ENCODE data around the gene IGIP. TPM values are rescaled to one million over a fixed set of nuclear protein-coding genes. Genes with fewer than 3 reads are reported as not detected.

IGIP gene
- total RNA-seq, 1 experiment from 2014 or later, result 2.5 TPM

DNA sequence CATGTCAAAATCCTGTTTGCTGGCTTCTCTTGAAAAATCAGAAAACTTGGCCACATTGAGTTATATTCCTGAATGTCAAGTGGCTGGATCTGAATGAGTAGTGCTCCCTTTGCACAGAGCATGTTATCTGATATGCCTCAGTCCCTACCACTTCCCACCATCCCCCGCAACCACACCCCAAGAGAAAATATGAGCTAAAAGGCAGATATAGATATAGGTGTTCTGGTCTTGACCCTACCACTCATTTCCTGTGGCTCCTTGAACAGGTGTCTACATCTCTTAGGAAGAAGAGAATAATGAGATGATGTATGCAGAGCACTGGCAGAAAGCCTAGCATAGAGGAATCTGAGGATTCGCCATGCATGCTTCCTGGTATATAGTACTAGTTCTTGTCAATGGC, 42.6 kb downstream of the IGIP start:
- POLR2A ChIA-PET (ENCODE audit: low non-redundant PET), result no interaction called here
- no peak overlapping the region for H3K4me3 ChIP-seq (ENCODE audit: low read depth, low read length, poor library complexity, severe bottlenecking)
- no peaks in the 10 kb centered on the region for H3K4me1 ChIP-seq (ENCODE audit: insufficient read depth, low read length, poor library complexity, severe bottlenecking)
- CTCF ChIA-PET, result no interaction called here
- intact Hi-C loops (cut with micrococcal nuclease; ENCODE audit: unreplicated experiment), result no loop called here
- no peaks in the 10 kb centered on the region for H3K9me3 ChIP-seq (ENCODE audit: low read depth, low read length, poor library complexity, severe bottlenecking)
- TF ChIP-seq, protein P1, sequence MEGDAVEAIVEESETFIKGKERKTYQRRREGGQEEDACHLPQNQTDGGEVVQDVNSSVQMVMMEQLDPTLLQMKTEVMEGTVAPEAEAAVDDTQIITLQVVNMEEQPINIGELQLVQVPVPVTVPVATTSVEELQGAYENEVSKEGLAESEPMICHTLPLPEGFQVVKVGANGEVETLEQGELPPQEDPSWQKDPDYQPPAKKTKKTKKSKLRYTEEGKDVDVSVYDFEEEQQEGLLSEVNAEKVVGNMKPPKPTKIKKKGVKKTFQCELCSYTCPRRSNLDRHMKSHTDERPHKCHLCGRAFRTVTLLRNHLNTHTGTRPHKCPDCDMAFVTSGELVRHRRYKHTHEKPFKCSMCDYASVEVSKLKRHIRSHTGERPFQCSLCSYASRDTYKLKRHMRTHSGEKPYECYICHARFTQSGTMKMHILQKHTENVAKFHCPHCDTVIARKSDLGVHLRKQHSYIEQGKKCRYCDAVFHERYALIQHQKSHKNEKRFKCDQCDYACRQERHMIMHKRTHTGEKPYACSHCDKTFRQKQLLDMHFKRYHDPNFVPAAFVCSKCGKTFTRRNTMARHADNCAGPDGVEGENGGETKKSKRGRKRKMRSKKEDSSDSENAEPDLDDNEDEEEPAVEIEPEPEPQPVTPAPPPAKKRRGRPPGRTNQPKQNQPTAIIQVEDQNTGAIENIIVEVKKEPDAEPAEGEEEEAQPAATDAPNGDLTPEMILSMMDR (conservative IDR thresholded peaks at IDR 0.05; ENCODE audit: low read depth, low read length), result no peak
- no peak for TF ChIP-seq EZH2 (IDR thresholded peaks at IDR 0.05; ENCODE audit: borderline replicate concordance, low read depth, low read length, poor library complexity, severe bottlenecking)
- no peak for DNase-seq (ENCODE audit: low spot score)
- no peaks in the 10 kb centered on the region for H3K27me3 ChIP-seq (replicated peaks; ENCODE audit: insufficient read depth, low read depth, low read length, poor library complexity)
- H3K36me3 ChIP-seq (ENCODE audit: insufficient read depth, low read length, poor library complexity, severe bottlenecking), result no peaks in the 10 kb centered on the region
- H3K27ac ChIP-seq (ENCODE audit: low read depth, low read length, poor library complexity, severe bottlenecking), result no peak overlapping the region
- BruUV-seq (replicated peaks), result no TSS peak

DNA sequence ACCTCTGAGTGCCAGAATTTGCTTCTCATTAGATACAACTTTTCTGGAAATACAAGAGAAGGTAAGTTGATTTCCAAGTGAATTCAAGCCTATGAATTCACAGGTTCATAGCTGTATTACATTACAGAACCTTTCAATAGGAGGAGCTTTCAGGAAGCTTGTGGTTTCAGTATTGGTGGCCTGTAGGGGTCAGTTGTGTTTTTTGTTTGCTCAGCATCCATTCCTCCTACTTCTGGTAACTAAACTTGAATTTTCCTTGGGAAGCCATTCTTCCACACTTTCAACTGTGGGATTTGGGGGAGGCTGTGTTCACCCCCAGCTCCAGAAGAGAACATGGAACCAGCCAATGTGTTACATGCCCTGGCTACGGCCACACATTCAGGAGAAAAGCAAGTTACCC, 43.7 kb downstream of the IGIP start:
- no peak for DNase-seq (ENCODE audit: low spot score)
- H3K36me3 ChIP-seq (ENCODE audit: insufficient read depth, low read length, poor library complexity, severe bottlenecking), result no peaks in the 10 kb centered on the region
- no peak overlapping the region for H3K27ac ChIP-seq (ENCODE audit: low read depth, low read length, poor library complexity, severe bottlenecking)
- ChIA-PET POLR2A (ENCODE audit: low non-redundant PET) (no interaction called here), CTCF (interaction anchor here (0.6 kb wide), 1 partner anchor 160 kb away, joined by 6 read pairs; no protein-coding TSS in a partner anchor)
- no peaks in the 10 kb centered on the region for H3K27me3 ChIP-seq (replicated peaks; ENCODE audit: insufficient read depth, low read depth, low read length, poor library complexity)
- no TSS peak for BruUV-seq (replicated peaks)
- H3K4me3 ChIP-seq (ENCODE audit: low read depth, low read length, poor library complexity, severe bottlenecking), result no peak overlapping the region
- H3K9me3 ChIP-seq (ENCODE audit: low read depth, low read length, poor library complexity, severe bottlenecking), result no peaks in the 10 kb centered on the region
- TF ChIP-seq, protein P1 (conservative IDR thresholded peaks at IDR 0.05; ENCODE audit: low read depth, low read length), result no peak
- no peak for TF ChIP-seq EZH2 (IDR thresholded peaks at IDR 0.05; ENCODE audit: borderline replicate concordance, low read depth, low read length, poor library complexity, severe bottlenecking)
- intact Hi-C loops (cut with micrococcal nuclease; ENCODE audit: unreplicated experiment), result no loop called here
- H3K4me1 ChIP-seq (ENCODE audit: insufficient read depth, low read length, poor library complexity, severe bottlenecking), result peaks cover 2% of the 10 kb centered on the region

DNA sequence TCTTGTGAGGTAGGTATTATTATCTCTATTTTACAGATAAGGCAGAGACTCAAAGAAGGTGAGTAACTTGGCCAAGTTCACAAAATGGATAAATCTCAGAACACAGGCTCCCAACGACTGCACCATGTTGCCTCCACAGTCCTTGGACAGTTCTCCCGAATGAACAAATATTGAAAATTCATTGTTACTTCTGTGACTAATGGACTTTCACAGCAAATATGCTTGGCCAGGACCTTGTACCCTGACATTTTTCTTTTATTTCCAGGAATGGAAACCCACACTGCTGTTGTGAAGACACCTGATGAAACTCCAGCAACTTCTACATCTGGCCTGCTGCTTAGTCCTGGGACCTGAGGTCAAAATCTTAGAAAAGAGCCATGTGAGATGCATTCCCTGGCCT, 46.7 kb downstream of the IGIP start:
- Histone ChIP-seq H3K27ac (ENCODE audit: low read depth, low read length, poor library complexity, severe bottlenecking) (no peak overlapping the region), H3K4me3 (ENCODE audit: low read depth, low read length, poor library complexity, severe bottlenecking) (no peak overlapping the region), H3K36me3 (ENCODE audit: insufficient read depth, low read length, poor library complexity, severe bottlenecking) (no peaks in the 10 kb centered on the region), H3K4me1 (ENCODE audit: insufficient read depth, low read length, poor library complexity, severe bottlenecking) (peaks cover 8% of the 10 kb centered on the region), H3K9me3 (ENCODE audit: low read depth, low read length, poor library complexity, severe bottlenecking) (no peaks in the 10 kb centered on the region), H3K27me3 (replicated peaks; ENCODE audit: insufficient read depth, low read depth, low read length, poor library complexity) (no peaks in the 10 kb centered on the region)
- POLR2A ChIA-PET (ENCODE audit: low non-redundant PET), result no interaction called here
- CTCF ChIA-PET, result no interaction called here
- DNase-seq (ENCODE audit: low spot score), result no peak
- intact Hi-C loops (cut with micrococcal nuclease; ENCODE audit: unreplicated experiment), result no loop called here
- BruUV-seq (replicated peaks), result no TSS peak
- TF ChIP-seq, protein P1 (conservative IDR thresholded peaks at IDR 0.05; ENCODE audit: low read depth, low read length), result no peak
- no peak for TF ChIP-seq EZH2 (IDR thresholded peaks at IDR 0.05; ENCODE audit: borderline replicate concordance, low read depth, low read length, poor library complexity, severe bottlenecking)
